WTC11 (cell line): ENCODE results near the gene LIG1. TPM values are rescaled to one million over a fixed set of nuclear protein-coding genes. Genes with fewer than 3 reads are reported as not detected.

Experiments
- ATAC-seq: fragments of 200-7000 bp; cut with Tn5 transposase; 2 replicates; pipeline ENCODE4 v1.10.0; 2021; ENCODE audit warnings: mild to moderate bottlenecking, moderate library complexity
- CTCF ChIA-PET: fragments of 300-600 bp; sonication (Branson Sonifier 250); formaldehyde crosslinking; loops from one replicate; lab custom pipeline; 2021; ENCODE audit warnings: antibody characterized with exemption; lab: Charles Lee
- POLR2A ChIA-PET: fragments of 350-600 bp; sonication (Branson Sonifier 250); formaldehyde crosslinking; loops from one replicate; lab custom pipeline; 2021; ENCODE audit warnings: antibody characterized with exemption; lab: Charles Lee
- DNase-seq: peaks from one replicate; pipeline ENCODE4 v3.0.0; 2021; ENCODE audit warnings: low spot score
- H3K27ac Mint-ChIP-seq: 2 replicates; pipeline ENCODE4 v1.8.0; 2021; ENCODE audit warnings: mixed read lengths
- H3K27me3 Mint-ChIP-seq: 2 replicates; pipeline ENCODE4 v1.8.0; 2021; ENCODE audit warnings: low read depth, mild to moderate bottlenecking, moderate library complexity, mixed read lengths
- H3K36me3 Mint-ChIP-seq: 2 replicates; pipeline ENCODE4 v1.8.0; 2021; ENCODE audit warnings: mixed read lengths
- H3K4me1 Mint-ChIP-seq: 2 replicates; pipeline ENCODE4 v1.8.0; 2022; ENCODE audit warnings: mixed read lengths
- H3K4me3 Mint-ChIP-seq: 2 replicates; pipeline ENCODE4 v1.8.0; 2021; ENCODE audit warnings: mild to moderate bottlenecking, moderate library complexity, mixed read lengths
- H3K9me3 Mint-ChIP-seq: 2 replicates; pipeline ENCODE4 v1.8.0; 2021; ENCODE audit warnings: mixed read lengths
- FOXK1 ChIP-seq: sonication (generic); formaldehyde crosslinking; IDR thresholded peaks from 2 replicates; pipeline ENCODE4 v1.8.0; 2022; ENCODE audit warnings: mild to moderate bottlenecking, moderate library complexity, missing genetic modification reagents
- IRF2 ChIP-seq: sonication (generic); formaldehyde crosslinking; IDR thresholded peaks from 2 replicates; pipeline ENCODE4 v1.8.0; 2022; ENCODE audit warnings: low read depth, missing genetic modification reagents, borderline replicate concordance
- JAZF1 ChIP-seq: fragments of 250-450 bp; sonication (Bioruptor Pico); IDR thresholded peaks from 2 replicates; pipeline ENCODE4 v1.9.0; 2021; ENCODE audit warnings: moderate library complexity, mild to moderate bottlenecking, inconsistent platforms
- JUN ChIP-seq: sonication (generic); formaldehyde crosslinking; IDR thresholded peaks from 2 replicates; pipeline ENCODE4 v1.8.0; 2023; ENCODE audit warnings: mild to moderate bottlenecking, missing genetic modification reagents
- MXD4 ChIP-seq: fragments of 250-450 bp; sonication (Bioruptor Pico); IDR thresholded peaks from 2 replicates; pipeline ENCODE4 v1.8.0; 2021; ENCODE audit warnings: mild to moderate bottlenecking, moderate library complexity, borderline replicate concordance
- NFYB ChIP-seq: sonication (generic); formaldehyde crosslinking; conservative IDR thresholded peaks from 2 replicates; pipeline ENCODE4 v1.8.0; 2022; ENCODE audit warnings: low read depth, missing genetic modification reagents
- OVOL2 ChIP-seq: fragments of 250-450 bp; sonication (Bioruptor Pico); IDR thresholded peaks from 2 replicates; pipeline ENCODE4 v1.9.0; 2021; ENCODE audit warnings: mild to moderate bottlenecking, borderline replicate concordance
- RELA ChIP-seq: sonication (generic); formaldehyde crosslinking; IDR thresholded peaks from 2 replicates; pipeline ENCODE4 v1.8.1; 2022; ENCODE audit warnings: missing genetic modification reagents, mild to moderate bottlenecking, borderline replicate concordance
- TEAD1 ChIP-seq: sonication (generic); formaldehyde crosslinking; IDR thresholded peaks from 2 replicates; pipeline ENCODE4 v1.8.0; 2022; ENCODE audit warnings: mild to moderate bottlenecking, missing genetic modification reagents
- ZBTB21 ChIP-seq: sonication (generic); formaldehyde crosslinking; IDR thresholded peaks from 2 replicates; pipeline ENCODE4 v1.8.1; 2023; ENCODE audit warnings: mild to moderate bottlenecking, missing genetic modification reagents, borderline replicate concordance
- ZNF232 ChIP-seq: sonication (generic); formaldehyde crosslinking; IDR thresholded peaks from 2 replicates; pipeline ENCODE4 v1.8.0; 2022; ENCODE audit warnings: mild to moderate bottlenecking, missing genetic modification reagents
- ZNF317 ChIP-seq: sonication (generic); formaldehyde crosslinking; IDR thresholded peaks from 2 replicates; pipeline ENCODE4 v1.8.1; 2023; ENCODE audit warnings: low read depth, mild to moderate bottlenecking, moderate library complexity, missing genetic modification reagents, borderline replicate concordance
- total RNA-seq: library from RNA; stranded (reverse); gene quantifications from 3 replicates; pipeline ENCODE4 v1.2.3, GENCODE V29; 2021
- TF ChIP-seq, protein P1 (sequence below): sonication (generic); formaldehyde crosslinking; IDR thresholded peaks from 2 replicates; pipeline ENCODE4 v1.8.1; 2022; ENCODE audit warnings: mild to moderate bottlenecking, missing genetic modification reagents, moderate library complexity, borderline replicate concordance
- TF ChIP-seq, protein P2 (sequence below): sonication (generic); formaldehyde crosslinking; IDR thresholded peaks from 2 replicates; pipeline ENCODE4 v1.8.1; 2022; ENCODE audit warnings: mild to moderate bottlenecking, moderate library complexity, missing genetic modification reagents
- TF ChIP-seq, protein P3 (sequence below): sonication (generic); formaldehyde crosslinking; IDR thresholded peaks from 2 replicates; pipeline ENCODE4 v1.8.1; 2023; ENCODE audit warnings: mild to moderate bottlenecking, missing genetic modification reagents, moderate library complexity
- TF ChIP-seq, protein P4 (sequence below): sonication (generic); formaldehyde crosslinking; IDR thresholded peaks from 2 replicates; pipeline ENCODE4 v1.8.0; 2023; ENCODE audit warnings: missing genetic modification reagents, mild to moderate bottlenecking, borderline replicate concordance
- TF ChIP-seq, protein P5 (sequence below): sonication (generic); formaldehyde crosslinking; IDR thresholded peaks from 2 replicates; pipeline ENCODE4 v1.8.1; 2022; ENCODE audit warnings: low read depth, mild to moderate bottlenecking, moderate library complexity, missing genetic modification reagents, borderline replicate concordance
- TF ChIP-seq, protein P6 (sequence below): fragments of 250-450 bp; sonication (Bioruptor Pico); IDR thresholded peaks from 2 replicates; pipeline ENCODE4 v1.9.0; 2021; ENCODE audit warnings: moderate library complexity, mild to moderate bottlenecking, inconsistent platforms, borderline replicate concordance

The LIG1 gene
- total RNA-seq, 1 experiment from 2014 or later: 119 TPM

DNA sequence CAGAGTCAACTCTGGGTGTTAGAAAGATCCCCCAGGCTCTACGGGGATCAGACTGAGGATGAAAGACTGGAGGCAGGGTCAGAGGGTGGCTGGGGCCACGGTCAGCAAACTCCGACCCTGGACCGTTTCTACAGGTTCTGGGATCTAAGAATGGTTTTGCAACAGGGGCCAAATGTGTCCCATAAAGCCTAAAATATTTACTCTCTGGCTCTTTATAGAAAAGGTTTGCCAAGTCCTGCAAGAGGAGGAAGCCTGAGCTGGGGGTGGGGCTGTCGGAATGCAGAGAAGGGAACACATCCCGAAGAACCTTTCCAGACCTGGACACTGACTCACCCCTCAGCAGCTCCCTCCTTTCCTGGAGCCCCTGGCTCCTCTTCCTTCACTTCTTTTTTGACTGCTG lies 20.7 kb downstream of the LIG1 start:
- no peak overlapping the region for H3K4me3 Mint-ChIP-seq
- peaks cover 32% of the 10 kb centered on the region for H3K36me3 Mint-ChIP-seq
- CTCF ChIA-PET: interaction anchor here (0.6 kb wide), 1 partner anchor 20 kb away, joined by 4 read pairs; no protein-coding TSS in a partner anchor
- H3K27me3 Mint-ChIP-seq: no peaks in the 10 kb centered on the region
- DNase-seq (no peak), ATAC-seq (no peak)
- no peaks in the 10 kb centered on the region for H3K9me3 Mint-ChIP-seq
- POLR2A ChIA-PET: no interaction called here
- no peak for TF ChIP-seq FOXK1 (CRISPR knock-in tag)
- TF ChIP-seq, all 79 proteins: peak for 0
- no peaks in the 10 kb centered on the region for H3K4me1 Mint-ChIP-seq
- H3K27ac Mint-ChIP-seq: no peak overlapping the region

DNA sequence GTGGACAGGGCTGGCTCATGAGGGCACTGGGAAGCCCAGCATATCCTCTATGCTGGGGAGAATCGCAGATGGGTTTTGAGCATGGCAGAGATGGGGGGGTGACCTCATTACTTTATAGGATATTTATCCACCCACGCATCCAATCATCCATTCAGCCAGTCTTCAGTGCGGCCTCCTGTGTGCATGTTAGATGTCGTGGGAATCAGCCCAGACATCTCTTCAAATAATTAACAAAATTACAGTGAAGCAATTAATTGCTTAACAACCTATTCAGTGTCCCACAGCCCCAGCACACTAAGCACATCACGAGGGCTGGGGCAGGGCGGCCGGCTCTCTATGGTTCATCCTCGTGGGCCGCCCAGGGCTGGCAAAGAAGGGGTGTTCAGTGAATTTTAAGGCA lies 21.6 kb downstream of the LIG1 start:
- no peak overlapping the region for H3K4me3 Mint-ChIP-seq
- no peaks in the 10 kb centered on the region for H3K4me1 Mint-ChIP-seq
- no peak for ATAC-seq
- TF ChIP-seq, protein P1, sequence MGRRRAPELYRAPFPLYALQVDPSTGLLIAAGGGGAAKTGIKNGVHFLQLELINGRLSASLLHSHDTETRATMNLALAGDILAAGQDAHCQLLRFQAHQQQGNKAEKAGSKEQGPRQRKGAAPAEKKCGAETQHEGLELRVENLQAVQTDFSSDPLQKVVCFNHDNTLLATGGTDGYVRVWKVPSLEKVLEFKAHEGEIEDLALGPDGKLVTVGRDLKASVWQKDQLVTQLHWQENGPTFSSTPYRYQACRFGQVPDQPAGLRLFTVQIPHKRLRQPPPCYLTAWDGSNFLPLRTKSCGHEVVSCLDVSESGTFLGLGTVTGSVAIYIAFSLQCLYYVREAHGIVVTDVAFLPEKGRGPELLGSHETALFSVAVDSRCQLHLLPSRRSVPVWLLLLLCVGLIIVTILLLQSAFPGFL (CRISPR knock-in tag): no peak
- TF ChIP-seq, protein P2, sequence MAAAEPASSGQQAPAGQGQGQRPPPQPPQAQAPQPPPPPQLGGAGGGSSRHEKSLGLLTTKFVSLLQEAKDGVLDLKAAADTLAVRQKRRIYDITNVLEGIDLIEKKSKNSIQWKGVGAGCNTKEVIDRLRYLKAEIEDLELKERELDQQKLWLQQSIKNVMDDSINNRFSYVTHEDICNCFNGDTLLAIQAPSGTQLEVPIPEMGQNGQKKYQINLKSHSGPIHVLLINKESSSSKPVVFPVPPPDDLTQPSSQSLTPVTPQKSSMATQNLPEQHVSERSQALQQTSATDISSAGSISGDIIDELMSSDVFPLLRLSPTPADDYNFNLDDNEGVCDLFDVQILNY (CRISPR knock-in tag): no peak
- ChIA-PET CTCF (no interaction called here), POLR2A (no interaction called here)
- no peak overlapping the region for H3K27ac Mint-ChIP-seq
- H3K36me3 Mint-ChIP-seq: peaks cover 39% of the 10 kb centered on the region
- H3K27me3 Mint-ChIP-seq: no peaks in the 10 kb centered on the region
- DNase-seq: no peak
- H3K9me3 Mint-ChIP-seq: no peaks in the 10 kb centered on the region

DNA sequence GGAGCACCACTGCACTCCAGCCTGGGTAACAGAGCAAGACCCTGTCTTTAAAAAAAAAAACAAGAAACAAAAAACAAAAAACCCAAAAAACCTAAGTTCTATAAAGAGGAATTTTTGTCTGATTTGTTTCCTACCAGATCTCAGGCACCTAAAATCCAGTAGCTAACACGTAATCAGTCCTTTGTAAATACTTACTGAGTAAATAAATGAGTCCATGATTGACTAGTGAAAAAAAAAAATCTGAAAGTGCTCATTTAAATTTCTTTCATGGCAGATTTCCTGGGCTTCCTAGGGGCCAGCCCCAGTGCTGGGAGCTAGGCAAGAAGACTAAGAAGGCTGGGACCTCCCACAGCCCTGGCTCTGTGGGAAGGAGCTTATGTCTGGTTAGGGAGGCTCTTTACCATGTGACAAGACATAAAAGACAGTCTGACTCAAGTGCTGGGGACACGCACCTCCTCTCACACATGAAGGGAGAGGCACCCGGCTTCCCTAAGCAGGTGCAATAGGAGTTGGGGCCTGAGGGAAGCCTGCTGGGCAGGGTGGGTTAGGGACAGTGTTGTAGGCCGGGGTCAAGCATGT lies 22.5 kb downstream of the LIG1 start:
- H3K36me3 Mint-ChIP-seq: peaks cover 47% of the 10 kb centered on the region
- DNase-seq (no peak), ATAC-seq (no peak)
- H3K27me3 Mint-ChIP-seq: no peaks in the 10 kb centered on the region
- no peak overlapping the region for H3K27ac Mint-ChIP-seq
- no peaks in the 10 kb centered on the region for H3K4me1 Mint-ChIP-seq
- POLR2A ChIA-PET: no interaction called here
- no peak overlapping the region for H3K4me3 Mint-ChIP-seq
- H3K9me3 Mint-ChIP-seq: no peaks in the 10 kb centered on the region
- no peak for TF ChIP-seq ZNF317 (CRISPR knock-in tag)
- no peak for TF ChIP-seq RELA (CRISPR knock-in tag)
- TF ChIP-seq, protein P3, sequence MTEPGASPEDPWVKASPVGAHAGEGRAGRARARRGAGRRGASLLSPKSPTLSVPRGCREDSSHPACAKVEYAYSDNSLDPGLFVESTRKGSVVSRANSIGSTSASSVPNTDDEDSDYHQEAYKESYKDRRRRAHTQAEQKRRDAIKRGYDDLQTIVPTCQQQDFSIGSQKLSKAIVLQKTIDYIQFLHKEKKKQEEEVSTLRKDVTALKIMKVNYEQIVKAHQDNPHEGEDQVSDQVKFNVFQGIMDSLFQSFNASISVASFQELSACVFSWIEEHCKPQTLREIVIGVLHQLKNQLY: no peak
- TF ChIP-seq ZNF232 (CRISPR knock-in tag): no peak
- TF ChIP-seq, protein P4, sequence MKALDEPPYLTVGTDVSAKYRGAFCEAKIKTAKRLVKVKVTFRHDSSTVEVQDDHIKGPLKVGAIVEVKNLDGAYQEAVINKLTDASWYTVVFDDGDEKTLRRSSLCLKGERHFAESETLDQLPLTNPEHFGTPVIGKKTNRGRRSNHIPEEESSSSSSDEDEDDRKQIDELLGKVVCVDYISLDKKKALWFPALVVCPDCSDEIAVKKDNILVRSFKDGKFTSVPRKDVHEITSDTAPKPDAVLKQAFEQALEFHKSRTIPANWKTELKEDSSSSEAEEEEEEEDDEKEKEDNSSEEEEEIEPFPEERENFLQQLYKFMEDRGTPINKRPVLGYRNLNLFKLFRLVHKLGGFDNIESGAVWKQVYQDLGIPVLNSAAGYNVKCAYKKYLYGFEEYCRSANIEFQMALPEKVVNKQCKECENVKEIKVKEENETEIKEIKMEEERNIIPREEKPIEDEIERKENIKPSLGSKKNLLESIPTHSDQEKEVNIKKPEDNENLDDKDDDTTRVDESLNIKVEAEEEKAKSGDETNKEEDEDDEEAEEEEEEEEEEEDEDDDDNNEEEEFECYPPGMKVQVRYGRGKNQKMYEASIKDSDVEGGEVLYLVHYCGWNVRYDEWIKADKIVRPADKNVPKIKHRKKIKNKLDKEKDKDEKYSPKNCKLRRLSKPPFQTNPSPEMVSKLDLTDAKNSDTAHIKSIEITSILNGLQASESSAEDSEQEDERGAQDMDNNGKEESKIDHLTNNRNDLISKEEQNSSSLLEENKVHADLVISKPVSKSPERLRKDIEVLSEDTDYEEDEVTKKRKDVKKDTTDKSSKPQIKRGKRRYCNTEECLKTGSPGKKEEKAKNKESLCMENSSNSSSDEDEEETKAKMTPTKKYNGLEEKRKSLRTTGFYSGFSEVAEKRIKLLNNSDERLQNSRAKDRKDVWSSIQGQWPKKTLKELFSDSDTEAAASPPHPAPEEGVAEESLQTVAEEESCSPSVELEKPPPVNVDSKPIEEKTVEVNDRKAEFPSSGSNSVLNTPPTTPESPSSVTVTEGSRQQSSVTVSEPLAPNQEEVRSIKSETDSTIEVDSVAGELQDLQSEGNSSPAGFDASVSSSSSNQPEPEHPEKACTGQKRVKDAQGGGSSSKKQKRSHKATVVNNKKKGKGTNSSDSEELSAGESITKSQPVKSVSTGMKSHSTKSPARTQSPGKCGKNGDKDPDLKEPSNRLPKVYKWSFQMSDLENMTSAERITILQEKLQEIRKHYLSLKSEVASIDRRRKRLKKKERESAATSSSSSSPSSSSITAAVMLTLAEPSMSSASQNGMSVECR (CRISPR knock-in tag): no peak
- CTCF ChIA-PET: no interaction called here

DNA sequence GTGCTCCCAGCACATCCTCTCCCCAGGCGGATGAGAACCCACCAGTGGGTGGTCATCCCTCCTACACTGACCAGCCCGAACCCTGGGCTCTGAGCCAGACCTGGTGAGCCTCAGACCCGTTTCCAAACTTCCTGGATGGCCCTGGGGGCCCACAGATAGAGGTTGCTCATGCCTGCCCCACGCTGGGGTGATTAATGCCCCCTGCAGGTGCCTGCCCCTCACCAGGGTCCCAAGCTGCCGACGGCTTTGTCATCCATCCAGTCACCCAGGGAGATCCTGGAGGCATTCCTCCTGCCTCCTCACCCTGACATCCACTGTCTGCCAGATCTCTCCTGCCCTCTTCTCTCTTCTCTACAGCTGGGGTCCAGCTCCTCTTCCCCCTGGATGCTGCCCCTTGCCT lies 31.1 kb downstream of the LIG1 start:
- H3K36me3 Mint-ChIP-seq: peaks cover 33% of the 10 kb centered on the region
- no peaks in the 10 kb centered on the region for H3K9me3 Mint-ChIP-seq
- ATAC-seq (no peak), DNase-seq (no peak)
- POLR2A ChIA-PET: no interaction called here
- no peaks in the 10 kb centered on the region for H3K27me3 Mint-ChIP-seq
- CTCF ChIA-PET: no interaction called here
- H3K27ac Mint-ChIP-seq: no peak overlapping the region; the same call in 1 of the 2 replicates
- H3K4me1 Mint-ChIP-seq: no peaks in the 10 kb centered on the region
- no peak overlapping the region for H3K4me3 Mint-ChIP-seq
- TF ChIP-seq IRF2 (CRISPR knock-in tag): no peak
- no peak for TF ChIP-seq OVOL2 (CRISPR knock-in tag)
- no peak for TF ChIP-seq NFYB (CRISPR knock-in tag)
- TF ChIP-seq ZBTB21: no peak
- TF ChIP-seq, protein P5, sequence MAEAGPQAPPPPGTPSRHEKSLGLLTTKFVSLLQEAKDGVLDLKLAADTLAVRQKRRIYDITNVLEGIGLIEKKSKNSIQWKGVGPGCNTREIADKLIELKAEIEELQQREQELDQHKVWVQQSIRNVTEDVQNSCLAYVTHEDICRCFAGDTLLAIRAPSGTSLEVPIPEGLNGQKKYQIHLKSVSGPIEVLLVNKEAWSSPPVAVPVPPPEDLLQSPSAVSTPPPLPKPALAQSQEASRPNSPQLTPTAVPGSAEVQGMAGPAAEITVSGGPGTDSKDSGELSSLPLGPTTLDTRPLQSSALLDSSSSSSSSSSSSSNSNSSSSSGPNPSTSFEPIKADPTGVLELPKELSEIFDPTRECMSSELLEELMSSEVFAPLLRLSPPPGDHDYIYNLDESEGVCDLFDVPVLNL (CRISPR knock-in tag): no peak
- TF ChIP-seq MXD4 (CRISPR knock-in tag): no peak
- TF ChIP-seq, protein P6, sequence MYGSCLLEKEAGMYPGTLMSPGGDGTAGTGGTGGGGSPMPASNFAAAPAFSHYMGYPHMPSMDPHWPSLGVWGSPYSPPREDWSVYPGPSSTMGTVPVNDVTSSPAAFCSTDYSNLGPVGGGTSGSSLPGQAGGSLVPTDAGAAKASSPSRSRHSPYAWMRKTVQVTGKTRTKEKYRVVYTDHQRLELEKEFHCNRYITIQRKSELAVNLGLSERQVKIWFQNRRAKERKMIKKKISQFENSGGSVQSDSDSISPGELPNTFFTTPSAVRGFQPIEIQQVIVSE (CRISPR knock-in tag): no peak
- TF ChIP-seq JAZF1 (CRISPR knock-in tag): no peak
- no peak for TF ChIP-seq JUN
- TF ChIP-seq TEAD1: no peak
